Vagina (tissue), 2 donors: ENCODE data around the gene ERC2. TPM values are rescaled to one million over a fixed set of nuclear protein-coding genes. Genes with fewer than 3 reads are reported as not detected.
"Not testable (repeated sequence)": the region's sequence is repeated elsewhere in the genome, so short reads cannot be mapped to it uniquely, and the experiment has no call there.

ENCODE experiments used
- DNase-seq, 2 donors: peaks; one replicate each; pipeline ENCODE4 v3.0.0-alpha.2; 2017; ENCODE audit errors: extremely low spot score in 2 of 2
- H3K27ac ChIP-seq: fragments of 200-600 bp; sonication (generic); one replicate; pipeline ENCODE4 v1.5.1; 2019
- H3K27me3 ChIP-seq: fragments of 200-600 bp; sonication (generic); one replicate; pipeline ENCODE4 v1.5.1; 2019
- H3K36me3 ChIP-seq, 2 donors: fragments of 200-600 bp; sonication (generic); one replicate each; pipeline ENCODE4 v1.5.1; 2017 to 2019
- H3K4me1 ChIP-seq: fragments of 200-600 bp; sonication (generic); one replicate; pipeline ENCODE4 v1.5.1; 2019
- H3K4me3 ChIP-seq, 2 donors: fragments of 200-600 bp; sonication (generic); 1 replicate in 1 of 2; 2 replicates in 1 of 2; pipeline ENCODE4 v1.5.1; 2016 to 2019
- H3K9me3 ChIP-seq: fragments of 200-600 bp; sonication (generic); one replicate; pipeline ENCODE4 v1.5.1; 2019
- CTCF ChIP-seq, 3 experiments: fragments of 450-650 bp in 2 of 3; fragments of 200-600 bp in 1 of 3; sonication (generic) in 1 of 3; IDR thresholded peaks; one replicate each; pipeline ENCODE4 v1.5.1; 2017 to 2019; ENCODE audit warnings: antibody characterized with exemption in 3 of 3, mild to moderate bottlenecking in 2 of 3, moderate library complexity in 2 of 3
- POLR2A ChIP-seq, 2 donors: fragments of 450-650 bp; IDR thresholded peaks; one replicate each; pipeline ENCODE4 v1.6.1; 2017; ENCODE audit warnings: antibody characterized with exemption in 2 of 2, mild to moderate bottlenecking in 2 of 2, moderate library complexity in 2 of 2
- POLR2AphosphoS5 ChIP-seq, 2 donors: sonication (generic); formaldehyde crosslinking; IDR thresholded peaks; one replicate each; pipeline ENCODE4 v1.9.0; 2017; ENCODE audit warnings: antibody characterized with exemption in 2 of 2, mild to moderate bottlenecking in 2 of 2, low read depth in 1 of 2; ENCODE audit not compliant: insufficient read depth in 1 of 2
- intact Hi-C: fragments of 100-400 bp; cut with DNase I; formaldehyde crosslinking; loops from one replicate; pipeline ENCODE4 v1.15.1; 2023
- total RNA-seq: library from RNA; depleted of rRNA; stranded (reverse); fragments of >200 nt; gene quantifications from one replicate; pipeline ENCODE4 v1.2.3, GENCODE V29; 2016

ERC2 gene
- total RNA-seq, 1 donor from 2014 or later = 1.2 TPM

GRCh38 chr3:56282341-56282740 is 185.9 kb downstream of the ERC2 start:
- TF ChIP-seq CTCF (IDR thresholded peaks at IDR 0.05) (no peak), POLR2A (IDR thresholded peaks at IDR 0.05) (no peak), POLR2AphosphoS5 (IDR thresholded peaks at IDR 0.05; ENCODE audit: insufficient read depth in 1 of 2, low read depth in 1 of 2) (no peak)
- no peak for DNase-seq
- no peaks in the 10 kb centered on the region for H3K9me3 ChIP-seq
- no peak overlapping the region for H3K4me3 ChIP-seq
- no peaks in the 10 kb centered on the region for H3K27me3 ChIP-seq
- no peaks in the 10 kb centered on the region for H3K36me3 ChIP-seq
- intact Hi-C loops = no loop called here
- H3K4me1 ChIP-seq = no peaks in the 10 kb centered on the region
- no peak overlapping the region for H3K27ac ChIP-seq

DNA sequence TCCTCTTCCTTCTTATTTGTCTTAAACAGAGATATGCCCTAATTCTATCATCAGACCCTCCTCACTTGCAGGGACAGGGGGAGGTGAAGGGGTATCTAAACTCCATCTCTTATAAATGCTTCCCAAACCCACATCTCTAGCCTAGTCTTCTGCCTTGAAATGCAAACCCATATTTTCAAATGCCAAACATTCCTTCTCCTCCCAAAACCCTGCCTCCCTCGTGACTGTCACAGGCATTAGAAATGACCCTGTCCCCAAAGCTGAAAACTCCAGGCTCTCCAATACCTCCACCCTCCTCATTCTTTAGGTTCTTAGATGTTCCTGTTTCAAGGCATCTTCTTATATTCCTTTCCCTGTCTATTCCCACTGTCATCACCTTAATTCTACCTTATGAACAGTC is 191.0 kb downstream of the ERC2 start:
- DNase-seq = no peak
- intact Hi-C loops = no loop called here
- Histone ChIP-seq H3K9me3 (no peaks in the 10 kb centered on the region), H3K36me3 (no peaks in the 10 kb centered on the region), H3K27me3 (no peaks in the 10 kb centered on the region), H3K4me3 (no peak overlapping the region), H3K4me1 (no peaks in the 10 kb centered on the region), H3K27ac (no peak overlapping the region)
- TF ChIP-seq POLR2A (IDR thresholded peaks at IDR 0.05) = no peak
- no peak for TF ChIP-seq CTCF (IDR thresholded peaks at IDR 0.05)
- no peak for TF ChIP-seq POLR2AphosphoS5 (IDR thresholded peaks at IDR 0.05; ENCODE audit: insufficient read depth in 1 of 2, low read depth in 1 of 2)

DNA sequence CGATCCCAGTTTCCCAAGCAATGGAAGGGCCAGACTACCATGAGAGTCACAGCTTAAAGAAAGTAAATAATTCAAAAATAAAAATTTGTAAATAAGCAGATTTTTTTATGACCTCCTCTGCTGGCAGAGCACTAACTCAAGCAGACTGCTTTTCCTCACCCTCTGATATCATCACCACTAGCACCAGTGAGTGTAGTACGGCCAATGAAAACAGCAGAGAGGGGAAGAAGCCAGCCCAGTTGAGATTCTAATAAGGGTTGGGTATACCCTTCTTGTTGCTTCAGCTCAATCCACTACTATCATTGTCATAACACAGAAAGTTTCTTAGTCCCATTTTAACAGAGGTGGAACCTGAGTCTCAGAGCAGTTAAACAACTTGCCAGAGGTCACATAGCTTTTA is 193.1 kb downstream of the ERC2 start:
- Histone ChIP-seq H3K36me3 (no peaks in the 10 kb centered on the region), H3K4me3 (no peak overlapping the region), H3K27ac (no peak overlapping the region), H3K4me1 (no peaks in the 10 kb centered on the region), H3K9me3 (no peaks in the 10 kb centered on the region), H3K27me3 (no peaks in the 10 kb centered on the region)
- intact Hi-C loops = no loop called here
- TF ChIP-seq CTCF (IDR thresholded peaks at IDR 0.05) = no peak
- no peak for TF ChIP-seq POLR2A (IDR thresholded peaks at IDR 0.05)
- TF ChIP-seq POLR2AphosphoS5 (IDR thresholded peaks at IDR 0.05; ENCODE audit: insufficient read depth in 1 of 2, low read depth in 1 of 2) = no peak
- DNase-seq = no peak

GRCh38 chr3:56269755-56270535 is 198.3 kb downstream of the ERC2 start:
- H3K36me3 ChIP-seq = no peaks in the 10 kb centered on the region
- no peaks in the 10 kb centered on the region for H3K27me3 ChIP-seq
- H3K27ac ChIP-seq = no peak overlapping the region
- no peaks in the 10 kb centered on the region for H3K9me3 ChIP-seq
- no peak for TF ChIP-seq POLR2AphosphoS5 (IDR thresholded peaks at IDR 0.05; ENCODE audit: insufficient read depth in 1 of 2, low read depth in 1 of 2)
- TF ChIP-seq CTCF (IDR thresholded peaks at IDR 0.05) = no peak
- TF ChIP-seq POLR2A (IDR thresholded peaks at IDR 0.05) = no peak
- no peaks in the 10 kb centered on the region for H3K4me1 ChIP-seq
- intact Hi-C loops = no loop called here
- H3K4me3 ChIP-seq = no peak overlapping the region
- DNase-seq = no peak

- no peak overlapping the region for H3K4me3 ChIP-seq
- DNase-seq = no peak
- no peaks in the 10 kb centered on the region for H3K36me3 ChIP-seq
- intact Hi-C loops = no loop called here
- TF ChIP-seq POLR2A (IDR thresholded peaks at IDR 0.05) (no peak), CTCF (IDR thresholded peaks at IDR 0.05) (no peak), POLR2AphosphoS5 (IDR thresholded peaks at IDR 0.05; ENCODE audit: insufficient read depth in 1 of 2, low read depth in 1 of 2) (no peak)
- no peak overlapping the region for H3K27ac ChIP-seq
- no peaks in the 10 kb centered on the region for H3K9me3 ChIP-seq
- no peaks in the 10 kb centered on the region for H3K27me3 ChIP-seq
- H3K4me1 ChIP-seq = no peaks in the 10 kb centered on the region
These were observed 199.5 kb downstream of the ERC2 start for GRCh38 chr3:56268616-56269383.

DNA sequence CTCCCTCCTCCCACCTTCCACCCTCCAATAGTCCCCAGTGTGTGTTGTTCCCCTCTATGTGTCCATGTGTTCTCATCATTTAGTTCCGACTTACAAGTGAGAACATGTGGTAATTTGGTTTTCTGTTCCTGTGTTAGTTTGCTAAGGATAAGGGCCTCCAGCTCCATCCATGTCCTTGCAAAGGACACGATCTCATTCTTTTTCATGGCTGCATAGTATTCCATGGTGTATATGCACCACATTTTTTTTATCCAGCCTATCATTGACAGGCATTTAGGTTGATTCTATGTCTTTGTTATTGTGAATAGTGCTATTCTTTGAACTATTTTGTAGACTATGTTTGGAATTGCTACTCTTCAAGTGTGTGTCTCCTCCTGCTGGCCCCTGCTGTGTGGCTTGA is 206.4 kb downstream of the ERC2 start:
- intact Hi-C loops, H3K9me3 ChIP-seq, DNase-seq, H3K4me1 ChIP-seq, H3K36me3 ChIP-seq, H3K27ac ChIP-seq, H3K27me3 ChIP-seq, H3K4me3 ChIP-seq: not testable (repeated sequence)
